ENCODE measurements around the gene CDK5RAP2.

- TF ChIP-seq POLR2AphosphoS5 (IDR thresholded peaks at IDR 0.05; ENCODE audit: low read depth, low read length) (no peak), REST (IDR thresholded peaks at IDR 0.05; ENCODE audit: insufficient read depth in 1 of 2, low read depth in 2 of 2, low read length in 2 of 2) (no peak), TAF1 (IDR thresholded peaks at IDR 0.05; ENCODE audit: borderline replicate concordance, insufficient read depth, low read length) (no peak), SIN3A (IDR thresholded peaks at IDR 0.05; ENCODE audit: borderline replicate concordance, insufficient read depth, low read length) (no peak), FOXP2 (optimal IDR thresholded peaks at IDR 0.05; ENCODE audit: borderline replicate concordance, extremely low read depth, extremely low read length, insufficient read depth) (no peak)
Observed at GRCh38 chr9:120390637-120391190, 189.3 kb downstream of the CDK5RAP2 start.

Data from PFSK-1 (cell line).